HG03342 (cell line): ENCODE data around the gene C5orf63.
"Not testable (repeated sequence)": the region's sequence is repeated elsewhere in the genome, so short reads cannot be mapped to it uniquely, and the experiment has no call there.

Experiments used
- ATAC-seq: cut with Tn5 transposase; IDR thresholded peaks from one replicate; pipeline ENCODE4 v1.9.1; 2021; ENCODE audit warnings: mild to moderate bottlenecking, moderate library complexity; ENCODE audit not compliant: unreplicated experiment

Gene C5orf63

DNA sequence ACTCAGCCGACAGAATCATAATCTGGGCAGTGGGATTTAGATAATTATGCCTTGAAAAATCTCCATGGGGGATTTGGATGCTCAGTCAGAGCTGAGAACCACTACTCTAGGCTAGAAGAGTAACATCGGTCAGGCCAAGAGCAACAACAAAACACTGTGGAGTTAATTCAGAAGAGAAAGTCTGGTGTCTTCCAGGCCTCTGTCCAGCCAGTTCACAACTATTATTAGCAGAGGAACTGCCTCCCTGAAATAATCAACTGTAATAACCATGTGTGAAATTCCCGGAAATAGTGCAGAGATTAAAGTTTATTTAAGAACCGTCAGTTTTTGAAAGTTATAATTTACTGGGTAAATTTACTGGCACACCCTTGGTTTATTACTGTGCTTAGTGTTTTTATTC is 34.8 kb downstream of the C5orf63 start:
- ATAC-seq = no peak

DNA sequence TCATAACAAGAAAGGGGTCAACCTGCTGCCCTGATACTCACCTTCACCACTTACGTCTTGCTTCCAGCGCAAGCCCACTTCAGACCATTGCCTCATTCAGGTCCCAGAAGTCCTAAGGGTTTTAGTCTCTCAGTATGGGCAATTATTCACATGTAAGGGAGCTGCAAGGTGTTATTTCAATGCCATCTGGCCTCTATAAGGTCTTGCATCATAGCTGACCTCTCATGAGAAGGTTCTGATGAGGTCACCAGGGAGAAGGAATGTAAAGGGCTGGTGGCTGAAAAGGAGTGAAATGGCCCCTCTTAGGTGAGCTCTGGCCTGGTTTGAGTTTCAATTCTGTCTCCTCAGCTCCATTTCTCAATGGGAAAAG is 41.5 kb downstream of the C5orf63 start:
- ATAC-seq = no peak

DNA sequence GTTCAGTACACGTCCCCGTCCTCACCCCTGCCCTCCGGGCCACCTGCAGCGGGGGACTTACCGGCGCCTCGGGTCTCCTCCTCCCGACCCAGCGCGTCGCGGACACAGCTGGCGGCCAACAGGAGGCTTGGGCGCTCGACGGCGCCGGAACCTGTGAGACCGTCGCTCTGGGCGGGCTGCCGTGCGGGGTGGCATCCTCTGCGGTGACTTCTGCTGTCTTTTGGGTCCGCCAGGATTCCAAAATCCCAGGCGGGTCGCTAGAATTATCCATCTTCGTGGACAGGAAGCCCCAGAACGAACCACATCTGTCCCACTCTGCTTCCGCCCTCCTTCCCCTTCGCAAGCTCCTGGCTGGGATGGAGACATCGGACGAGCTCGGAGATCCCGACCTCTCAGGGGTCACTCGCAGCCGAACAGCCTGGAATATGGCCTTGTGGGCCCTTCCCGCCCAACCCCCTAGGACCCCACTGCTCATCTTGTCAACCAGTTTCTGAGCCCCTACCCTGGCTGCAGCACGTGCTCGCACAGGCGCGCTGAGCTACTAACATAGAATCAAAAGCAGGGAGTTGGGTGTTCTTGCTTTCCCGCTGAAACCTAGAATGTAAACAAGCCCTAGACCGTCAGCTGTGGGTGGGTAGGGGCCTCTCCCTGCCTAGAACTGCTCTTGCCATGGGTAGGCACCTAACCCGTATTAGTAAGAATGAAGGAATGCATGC is 42.0 kb downstream of the C5orf63 start:
- peak; percentile 14 for ATAC-seq

DNA sequence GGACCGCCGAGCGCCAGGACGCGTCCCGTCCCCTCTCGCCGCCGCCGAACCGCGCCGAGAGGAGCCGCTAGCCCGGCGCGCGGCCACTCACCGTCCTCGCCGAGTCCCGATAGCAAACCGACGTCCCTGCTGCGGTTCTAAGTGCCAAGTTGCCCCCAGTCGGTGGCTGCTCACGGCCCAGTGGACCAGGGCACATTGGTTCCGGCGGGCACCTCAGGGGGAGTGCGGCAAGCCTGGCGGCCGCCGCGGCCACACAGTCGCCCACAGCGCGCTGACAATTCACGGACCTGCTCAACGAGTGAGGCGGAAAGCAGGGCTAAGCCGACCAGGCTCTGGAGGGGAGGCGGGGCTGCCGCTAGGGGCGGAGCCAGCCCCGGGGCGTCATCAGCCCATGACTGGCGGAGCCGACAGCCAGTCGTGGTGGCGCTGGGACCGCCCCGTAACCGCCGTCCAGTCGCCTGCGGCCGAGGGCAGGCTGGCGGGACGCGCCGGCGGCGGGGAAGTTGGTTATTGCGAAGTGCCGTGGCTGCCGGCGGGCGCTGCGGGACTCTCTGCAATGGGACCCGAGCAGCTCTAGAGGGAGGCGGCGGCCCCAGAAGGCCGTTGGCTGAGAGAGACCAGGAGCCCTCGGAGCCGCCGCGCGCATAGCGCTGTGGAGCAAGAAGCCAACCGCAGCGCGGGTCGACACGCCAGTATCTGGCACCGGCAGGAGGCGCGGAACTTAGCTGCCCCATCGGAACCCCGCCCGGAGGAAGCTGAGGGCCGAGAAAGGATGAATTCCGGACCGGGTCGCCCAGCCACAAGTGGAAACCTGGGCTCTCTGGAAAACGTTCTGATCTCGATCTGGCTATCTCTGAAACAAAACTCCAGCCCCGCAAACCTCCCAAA is 42.8 kb downstream of the C5orf63 start, which contains the start of gene MARCHF3:
Gene MARCHF3, minus strand, starts transcription at position 300 of the 888 bp plus-strand sequence. CDS start 112,387 bp downstream, outside the sequence.
- ATAC-seq = peak; percentile 94

DNA sequence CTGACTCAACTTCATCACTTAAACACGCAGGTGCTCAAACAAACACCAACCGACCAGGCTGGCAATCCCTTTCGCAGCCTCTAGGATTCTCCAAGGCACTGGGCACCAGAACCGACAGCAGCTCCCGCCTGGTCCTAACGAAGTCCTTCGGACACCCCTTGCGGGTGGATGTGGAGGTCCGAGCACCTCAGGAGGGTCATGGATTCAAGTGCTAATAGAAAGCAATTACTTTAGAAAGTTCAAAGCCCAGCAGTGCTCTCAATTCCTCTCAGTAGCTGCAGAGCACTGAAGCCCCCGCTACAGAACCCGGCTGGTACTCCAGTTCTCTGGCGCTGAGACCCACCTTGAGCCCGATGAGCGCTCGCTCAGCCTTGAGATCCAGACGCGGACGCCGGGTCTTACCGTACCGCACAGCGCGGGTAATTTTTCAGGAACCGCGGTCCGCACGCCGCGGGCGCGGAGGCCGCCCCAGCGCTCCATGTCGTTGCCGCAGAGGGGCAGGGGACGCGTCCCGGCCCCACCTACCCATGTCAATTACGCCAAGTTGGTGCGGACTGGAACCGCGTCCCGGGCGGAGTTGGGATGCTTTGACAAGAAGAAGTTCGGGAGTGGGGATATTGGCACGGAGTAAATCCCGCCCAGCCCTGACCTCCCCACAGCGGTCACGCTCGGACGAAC is 43.6 kb downstream of the C5orf63 start:
- ATAC-seq = peak; percentile 2

DNA sequence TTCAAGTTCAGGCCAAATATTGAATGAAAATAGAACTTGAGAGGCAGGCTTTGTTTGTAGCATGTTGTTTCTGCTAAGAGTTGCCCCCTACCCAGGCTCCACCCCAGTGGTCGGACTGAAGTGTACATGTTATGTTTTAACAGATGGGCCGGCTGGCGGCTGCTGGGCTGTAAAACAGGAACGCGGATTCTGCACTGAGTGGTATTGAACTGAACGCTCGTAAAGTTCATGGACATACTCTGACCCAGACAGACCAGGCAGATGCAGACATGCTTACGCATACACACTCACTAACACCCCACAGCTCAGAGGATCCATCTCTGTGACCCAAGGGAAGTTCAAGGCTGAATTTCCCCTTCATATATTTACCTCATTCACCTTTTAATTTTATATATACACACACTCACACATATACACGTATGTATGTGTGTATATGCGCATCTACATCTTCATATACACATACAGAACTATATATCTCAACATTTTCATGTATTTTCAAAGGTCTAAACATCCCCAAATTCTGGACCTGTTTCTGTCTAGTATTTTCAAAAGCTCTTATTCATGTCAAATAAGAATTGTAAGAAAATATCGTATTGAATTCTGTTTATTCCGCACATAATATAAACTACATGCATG is 44.4 kb downstream of the C5orf63 start:
- no peak for ATAC-seq

DNA sequence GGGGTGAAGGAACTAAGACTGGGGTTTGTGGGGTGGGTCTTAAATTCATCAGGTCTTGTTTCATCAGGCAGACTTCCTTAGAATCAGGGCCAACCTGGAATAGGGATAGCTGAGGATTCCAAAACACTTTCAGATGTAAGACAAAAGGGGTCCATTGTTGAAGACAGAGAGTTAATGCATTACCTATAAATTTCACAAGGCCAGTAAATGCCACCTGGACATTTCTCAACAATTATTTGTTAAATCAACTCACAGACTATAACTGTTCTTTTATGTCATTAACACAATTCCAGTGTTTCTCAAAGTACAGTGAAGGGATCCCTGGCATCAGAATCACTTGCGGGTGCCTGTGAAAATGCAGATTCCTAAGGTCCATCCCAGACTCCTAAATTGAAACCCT is 45.8 kb downstream of the C5orf63 start:
- no peak for ATAC-seq

DNA sequence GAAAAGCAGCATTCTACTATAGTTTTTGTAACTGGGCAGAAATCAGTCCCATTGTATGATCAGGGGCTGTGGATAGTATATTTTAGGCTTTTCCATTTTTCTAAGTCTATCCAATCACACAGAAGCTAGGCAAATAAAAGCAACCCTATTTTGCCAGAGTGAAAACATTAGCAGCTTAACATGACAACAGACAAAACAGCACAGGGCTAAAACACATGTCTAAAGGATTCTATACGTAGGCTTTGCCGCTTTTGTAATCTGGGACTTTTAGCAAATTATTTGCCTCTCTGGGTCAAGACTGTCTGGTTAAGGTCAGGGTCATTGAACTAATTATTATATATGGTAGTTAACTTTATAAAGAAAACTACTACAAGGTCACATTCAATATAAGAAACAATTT is 47.1 kb downstream of the C5orf63 start:
- no peak for ATAC-seq

DNA sequence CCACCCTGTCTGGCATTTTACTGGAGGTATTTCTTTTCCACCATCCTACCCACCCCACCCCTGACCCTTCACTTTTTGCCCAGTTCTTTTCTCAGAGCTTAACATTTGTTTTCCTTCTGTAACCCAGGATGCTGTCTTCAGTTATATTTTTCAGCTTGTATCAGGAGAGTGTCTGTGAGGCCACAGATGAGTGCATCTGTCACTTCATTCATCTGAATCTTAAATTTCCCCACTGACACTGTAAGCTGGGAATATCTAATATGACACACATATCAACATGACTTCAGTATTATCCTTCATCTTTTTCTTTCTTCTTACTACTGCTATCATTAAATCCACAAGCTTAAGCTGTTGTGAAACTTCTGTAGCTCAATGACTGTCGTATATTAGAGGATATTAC is 47.8 kb downstream of the C5orf63 start:
- no peak for ATAC-seq

DNA sequence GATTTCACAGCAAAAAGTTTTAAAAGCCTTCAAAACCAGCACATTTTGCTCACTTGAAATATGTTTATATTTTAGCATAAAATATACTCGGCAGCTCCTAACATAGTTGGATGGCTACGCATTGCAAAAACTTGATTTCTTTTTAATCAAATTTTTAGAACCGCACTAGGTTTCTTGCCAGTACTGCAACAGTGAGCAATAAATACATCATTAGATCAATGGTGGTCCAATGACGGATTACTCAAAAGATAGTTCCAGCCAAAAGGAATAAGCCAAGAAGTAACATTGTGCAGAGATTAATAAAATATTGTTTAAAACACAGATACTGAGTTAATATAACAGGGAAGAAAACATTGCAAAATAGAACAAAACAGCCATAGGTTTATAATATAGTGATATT is 48.5 kb downstream of the C5orf63 start:
- no peak for ATAC-seq

DNA sequence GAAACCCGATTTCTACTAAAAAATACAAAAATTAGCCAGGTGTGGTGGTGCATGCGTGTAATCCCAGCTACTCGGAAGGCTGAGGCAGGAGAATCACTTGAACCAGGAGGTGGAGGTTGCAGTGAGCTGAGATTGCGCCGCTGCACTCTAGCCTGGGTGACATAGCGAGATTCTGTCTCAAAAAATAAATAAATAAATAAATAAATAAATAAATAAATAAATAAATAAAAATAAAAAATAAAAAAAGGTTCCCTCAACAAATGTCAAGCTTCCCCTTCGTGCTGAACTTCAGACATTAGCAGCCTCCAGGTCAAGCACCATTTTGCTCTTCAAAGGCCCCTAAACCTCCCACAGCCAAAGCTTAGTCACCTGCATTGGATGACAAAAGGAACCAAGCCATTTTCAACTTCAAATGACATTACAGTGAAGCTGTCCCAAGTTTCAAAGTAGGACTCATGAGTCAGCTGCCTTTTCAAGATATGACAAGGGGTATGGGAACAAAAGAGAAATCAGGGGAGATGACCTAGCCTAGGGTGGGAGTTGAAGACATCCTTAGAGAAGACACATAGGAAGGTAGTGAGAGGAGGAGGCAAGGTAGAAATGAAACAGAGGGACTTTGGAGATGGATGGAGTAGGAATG is 49.6 kb downstream of the C5orf63 start:
- not testable (repeated sequence) for ATAC-seq

DNA sequence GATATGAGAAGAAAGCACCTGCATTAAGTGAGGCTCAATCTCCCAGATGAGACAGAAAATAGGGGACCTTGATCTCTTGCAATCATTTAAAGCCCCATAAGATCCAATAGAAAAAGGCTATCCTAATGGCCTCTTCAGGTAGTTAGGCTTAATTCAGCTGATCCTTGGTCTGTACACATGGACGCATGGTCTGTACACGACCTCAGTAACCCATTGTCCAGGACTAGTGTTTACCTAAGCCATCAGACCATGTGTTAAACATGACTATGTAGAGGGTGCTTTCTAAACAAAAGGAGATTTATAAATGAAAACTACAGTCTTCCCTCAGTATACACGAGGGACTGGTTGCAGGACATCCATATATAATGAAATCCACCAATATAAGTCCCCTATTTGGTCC is 50.5 kb downstream of the C5orf63 start:
- no peak for ATAC-seq

DNA sequence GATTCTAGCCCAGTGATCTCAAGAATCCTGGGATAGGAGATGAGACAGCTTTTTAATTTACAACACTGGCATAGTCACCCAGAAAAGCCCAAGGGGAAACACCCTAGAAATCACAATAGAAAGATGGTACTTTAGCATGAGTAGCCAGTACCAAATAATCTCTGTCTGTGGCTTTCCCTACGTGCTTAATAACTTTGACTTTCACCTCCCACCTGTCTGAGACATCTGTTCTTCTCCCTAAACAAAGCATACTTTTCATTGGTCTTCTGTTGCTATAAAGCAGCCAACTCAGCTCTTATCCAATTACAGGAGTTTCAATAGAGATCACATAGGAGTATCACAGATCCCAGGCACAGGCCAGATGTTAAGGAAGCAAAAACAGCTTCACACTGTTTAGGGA is 53.4 kb downstream of the C5orf63 start:
- no peak for ATAC-seq

DNA sequence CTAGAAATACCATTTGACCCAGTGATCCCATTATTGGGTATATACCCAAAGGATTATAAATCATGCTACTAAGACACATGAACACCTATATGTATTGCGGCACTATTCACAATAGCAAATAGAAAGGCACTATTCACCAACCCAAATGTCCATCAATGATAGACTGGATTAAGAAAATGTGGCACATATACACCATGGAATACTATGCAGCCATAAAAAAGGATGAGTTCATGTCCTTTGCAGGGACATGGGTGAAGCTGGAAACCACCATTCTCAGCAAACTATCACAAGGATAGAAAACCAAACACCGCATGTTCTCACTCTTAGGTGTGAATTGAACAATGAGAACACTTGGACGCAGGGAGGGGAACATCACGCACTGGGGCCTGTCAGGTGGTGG is 56.6 kb downstream of the C5orf63 start:
- ATAC-seq = not testable (repeated sequence)

DNA sequence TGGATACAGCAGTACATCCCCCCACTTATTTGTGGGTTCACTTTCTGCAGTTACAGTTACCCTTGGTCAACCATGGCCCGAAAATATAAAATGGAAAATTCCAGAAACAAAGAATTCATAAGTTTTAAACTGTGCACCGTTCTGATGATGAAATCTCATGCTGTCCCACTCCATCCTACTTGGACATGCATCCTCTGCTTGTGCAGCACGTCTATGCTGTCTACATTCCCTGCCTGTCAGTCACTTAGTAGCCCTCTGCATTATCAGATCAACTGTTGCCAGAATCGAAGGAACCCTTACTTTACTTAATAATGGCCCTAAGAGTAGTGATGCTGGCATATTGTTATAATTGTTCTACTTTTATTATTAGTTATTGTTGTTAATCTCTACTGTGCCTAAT is 57.6 kb downstream of the C5orf63 start:
- ATAC-seq = no peak

DNA sequence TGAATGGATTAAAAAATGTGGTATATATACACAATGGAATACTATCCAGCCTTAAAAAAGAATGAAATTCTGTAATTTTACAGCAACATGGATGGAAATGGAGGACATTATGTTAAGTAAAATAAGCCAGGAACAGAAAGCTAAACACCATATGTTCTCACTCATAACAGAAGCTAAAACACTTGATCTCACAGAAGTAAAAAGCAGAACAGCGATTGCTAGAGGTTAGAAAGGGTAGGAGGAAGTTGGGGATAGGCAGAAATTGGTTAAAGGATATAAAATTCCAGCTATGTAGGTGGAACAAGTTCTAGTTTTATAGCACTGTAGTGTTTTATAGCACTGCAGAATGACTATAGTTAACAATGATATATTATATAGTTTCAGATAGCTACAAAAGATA is 58.7 kb downstream of the C5orf63 start:
- peak; percentile 58 for ATAC-seq

DNA sequence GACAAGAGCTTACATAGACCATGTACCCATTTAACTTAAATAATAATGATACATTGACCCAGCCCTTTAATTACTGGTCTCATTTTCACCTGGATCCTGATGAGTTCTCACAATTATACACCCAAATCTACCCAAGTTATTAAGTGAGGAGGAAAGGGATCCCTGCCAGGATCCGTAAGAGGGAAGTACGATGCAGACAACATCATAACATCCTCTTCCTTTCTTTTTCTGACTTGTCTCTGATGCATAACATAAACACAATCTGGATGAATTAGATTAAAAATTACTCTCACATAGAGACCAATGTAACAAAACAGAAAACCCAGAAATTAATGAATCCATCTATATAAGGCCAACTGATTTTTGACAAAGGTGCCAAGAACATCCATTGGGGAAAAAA is 59.9 kb downstream of the C5orf63 start:
- ATAC-seq = no peak

DNA sequence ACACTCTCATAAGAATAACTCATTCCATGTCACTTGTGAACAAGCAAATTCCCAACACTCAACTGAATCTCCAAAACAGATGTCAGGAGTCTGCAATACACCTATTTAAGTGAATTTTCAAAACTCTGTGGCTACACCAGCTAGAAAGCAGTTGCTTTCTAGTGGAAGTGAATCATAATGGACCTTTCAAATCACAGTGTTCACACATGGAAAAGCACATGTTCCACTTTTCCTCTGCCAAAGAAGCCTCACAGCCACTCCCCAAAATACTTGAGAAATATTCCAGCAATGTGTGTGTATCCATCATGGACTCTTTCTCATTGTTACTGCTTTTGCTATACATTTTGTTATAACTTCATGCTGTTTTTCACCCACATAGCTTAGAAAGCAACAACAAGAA is 60.4 kb downstream of the C5orf63 start:
- no peak for ATAC-seq

DNA sequence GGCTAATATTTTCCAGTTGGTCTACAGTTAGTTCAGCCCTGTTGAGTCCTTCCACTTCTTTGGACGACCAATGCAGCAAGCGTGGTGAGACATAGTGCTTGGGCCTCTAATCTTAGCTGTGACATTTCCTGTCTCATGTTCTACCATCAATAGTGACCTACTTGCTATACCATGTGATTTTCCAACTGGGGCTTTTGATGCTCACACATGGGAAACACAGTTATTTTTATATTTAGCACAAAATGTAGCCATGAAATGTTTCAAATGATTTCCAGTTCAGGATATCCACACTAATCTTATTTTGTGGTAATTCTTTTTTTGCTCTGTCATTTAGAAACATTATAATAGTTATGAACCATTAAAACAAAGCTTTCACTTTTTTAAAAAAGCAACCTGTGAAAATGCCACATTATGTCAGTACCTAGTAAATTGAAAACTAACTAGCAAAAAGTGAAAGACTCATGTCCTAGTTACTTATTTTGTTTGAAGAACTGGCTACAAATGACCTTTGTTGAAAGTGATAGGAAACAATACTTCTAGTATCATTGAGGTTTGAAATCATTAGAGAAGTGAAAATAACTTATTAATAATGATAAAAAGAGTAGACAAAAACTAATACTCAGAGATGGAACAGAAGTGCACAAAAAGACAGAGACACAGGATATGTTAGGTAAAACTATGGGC is 61.2 kb downstream of the C5orf63 start:
- peak; percentile 77 for ATAC-seq

DNA sequence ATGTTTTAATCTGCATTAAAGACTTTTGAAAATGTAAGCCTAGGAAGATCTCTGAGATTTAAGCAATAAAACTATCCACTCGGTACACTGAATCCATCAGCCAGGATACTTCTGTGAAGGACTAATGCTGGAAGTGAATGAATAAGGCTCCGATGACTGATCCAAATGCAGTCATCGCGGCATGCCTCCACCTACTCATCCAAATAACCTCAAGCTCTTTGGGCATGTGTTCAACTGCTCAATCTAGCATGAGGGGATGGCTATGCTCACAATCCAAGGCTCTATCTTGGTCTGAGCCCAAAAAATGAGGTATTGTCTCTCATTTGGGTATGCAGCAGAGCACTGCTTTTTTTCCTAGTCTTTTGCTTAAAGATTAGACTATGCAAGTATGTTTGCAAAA is 62.1 kb downstream of the C5orf63 start:
- no peak for ATAC-seq
